SHP77 treated with DMSO at 0.1 percent for 48 hours (cell line): ENCODE data around the gene YTHDF1.
"Not testable (repeated sequence)": the region's sequence is repeated elsewhere in the genome, so short reads cannot be mapped to it uniquely, and the experiment has no call there.

Experiments
- DNase-seq: peaks from one replicate; lab custom pipeline; 2025; lab: John Stamatoyannopoulos, UW

Gene YTHDF1

GRCh38 chr20:63169681-63170080, 46.2 kb downstream of the YTHDF1 start:
- no peak for DNase-seq

DNA sequence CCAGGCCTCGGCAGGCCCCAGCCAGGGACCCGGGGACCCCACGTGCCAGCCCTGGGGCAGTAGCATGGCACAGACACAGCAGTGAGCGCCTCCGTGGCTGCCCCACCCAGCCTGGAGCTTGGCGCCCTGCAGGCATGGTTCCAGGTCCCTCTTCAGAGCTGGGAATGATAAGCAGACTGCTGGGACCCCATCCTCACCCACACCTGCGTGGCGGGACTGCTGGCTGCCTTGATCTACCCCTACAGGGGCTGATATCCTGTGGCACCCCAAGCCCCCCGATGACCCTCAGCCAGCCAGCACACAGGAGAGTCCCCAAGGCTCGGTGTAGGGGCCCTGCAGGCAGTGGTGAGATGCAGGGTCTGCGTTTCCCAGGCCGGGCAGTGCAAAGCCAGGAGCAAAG, 47.1 kb downstream of the YTHDF1 start:
- DNase-seq, result no peak

DNA sequence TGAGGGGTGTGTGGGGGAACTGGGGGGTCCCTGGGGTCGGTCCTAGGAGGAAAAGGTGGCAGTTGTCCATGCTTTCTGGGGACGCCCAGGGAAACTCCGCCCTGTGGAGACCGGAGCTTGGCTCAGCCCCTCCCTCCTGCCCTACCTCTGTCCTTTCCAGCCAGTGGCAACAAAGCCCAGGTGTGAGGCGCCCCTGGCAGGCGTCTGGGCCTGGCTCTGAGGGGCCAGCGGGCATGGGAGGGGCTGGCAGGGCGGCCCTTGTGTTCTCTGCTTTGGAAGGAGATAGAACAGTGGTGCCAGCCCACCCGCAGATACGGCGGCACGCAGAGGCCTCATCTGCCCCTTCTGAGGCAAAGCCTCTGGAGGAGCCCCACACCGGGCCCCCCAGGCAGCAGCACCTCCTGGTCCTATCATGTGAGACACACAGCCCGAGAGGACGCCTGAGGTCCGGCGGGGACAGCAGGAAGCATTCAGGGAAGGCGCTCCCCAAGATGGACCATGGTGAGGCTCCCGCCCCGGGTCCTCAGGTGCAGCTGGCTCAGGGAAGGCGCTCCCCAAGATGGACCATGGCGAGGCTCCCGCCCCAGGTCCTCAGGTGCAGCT, 47.9 kb downstream of the YTHDF1 start:
- no peak for DNase-seq

- DNase-seq, result no peak
These were observed 48.7 kb downstream of the YTHDF1 start for GRCh38 chr20:63167026-63167917.

DNA sequence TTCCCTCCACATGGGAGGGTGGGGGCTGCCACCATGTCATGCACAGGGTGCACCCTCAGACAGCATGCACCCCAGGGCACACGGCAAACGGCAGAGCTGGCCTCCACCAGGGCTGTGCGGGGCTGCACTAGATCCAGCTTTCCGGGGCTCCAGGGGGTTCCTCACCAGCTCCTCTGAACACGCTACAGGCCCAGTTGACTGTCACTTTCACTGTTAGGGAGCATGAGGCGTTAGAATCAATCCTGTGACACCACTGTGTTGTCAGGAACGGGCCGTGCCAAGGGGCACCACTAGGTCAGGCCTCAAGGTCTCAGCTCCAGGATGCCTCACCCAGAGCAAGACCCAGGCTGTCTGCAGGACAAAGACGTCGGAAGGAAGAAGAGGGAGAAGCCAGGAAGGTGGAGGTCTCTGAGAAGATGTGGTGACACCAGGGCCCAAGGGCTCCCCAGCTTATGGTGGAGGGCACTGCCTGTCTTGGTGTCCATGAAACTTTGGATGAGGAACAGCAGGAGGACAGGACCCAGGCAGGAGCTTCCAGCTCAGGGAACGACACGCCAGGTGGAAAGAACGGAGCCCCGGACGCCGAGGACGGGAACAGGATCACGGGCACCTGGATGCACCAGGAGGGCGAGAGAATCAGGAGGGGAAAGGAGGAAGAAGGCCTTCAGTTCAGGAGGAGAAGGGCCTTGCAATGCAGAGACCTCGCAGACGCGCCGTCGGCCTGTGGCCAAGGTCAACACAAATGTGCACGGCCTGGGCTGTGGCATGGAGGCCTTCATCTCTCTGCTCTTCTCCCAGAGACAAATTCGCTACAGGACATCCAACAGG, 49.5 kb downstream of the YTHDF1 start:
- DNase-seq, result no peak

DNA sequence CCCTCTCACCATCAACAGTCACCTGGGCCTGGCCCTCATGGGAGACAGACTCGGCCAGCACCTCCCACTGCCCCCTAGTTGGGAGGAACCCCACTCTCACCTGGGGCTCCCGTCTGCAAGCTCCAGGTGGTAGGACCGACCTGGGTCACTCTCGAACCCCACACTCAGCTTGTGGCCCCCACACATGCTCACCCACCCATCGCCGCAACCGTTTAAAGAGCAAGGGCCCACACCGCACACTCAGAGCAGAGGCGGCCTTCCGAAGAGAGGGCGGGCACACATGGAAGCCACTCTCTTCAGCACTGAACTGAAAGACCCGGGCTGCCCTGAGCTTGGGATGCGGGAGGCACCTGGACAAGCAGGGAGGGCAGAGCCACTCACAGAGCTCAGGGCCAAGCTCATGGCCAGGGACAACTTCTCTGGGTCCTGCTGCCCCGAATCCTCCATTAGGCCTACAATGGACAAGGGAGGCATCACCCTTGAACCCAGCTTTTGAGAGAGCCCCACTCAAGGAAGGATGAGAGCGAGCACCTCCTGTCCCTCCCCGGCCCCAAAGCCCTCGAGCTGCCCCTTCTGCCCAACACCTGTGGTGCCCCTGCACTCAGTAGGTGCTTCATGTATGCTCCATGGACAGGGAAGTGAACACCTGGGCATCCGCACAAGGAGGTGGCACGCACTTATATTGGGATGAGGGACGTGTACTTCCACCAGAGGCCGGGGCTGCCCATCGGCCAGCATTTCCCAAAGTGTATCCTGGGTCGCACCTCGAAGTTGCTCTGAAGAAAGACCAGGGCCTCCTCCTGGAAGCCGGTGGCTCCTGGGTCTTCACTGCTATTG, 50.4 kb downstream of the YTHDF1 start:
- DNase-seq, result no peak

DNA sequence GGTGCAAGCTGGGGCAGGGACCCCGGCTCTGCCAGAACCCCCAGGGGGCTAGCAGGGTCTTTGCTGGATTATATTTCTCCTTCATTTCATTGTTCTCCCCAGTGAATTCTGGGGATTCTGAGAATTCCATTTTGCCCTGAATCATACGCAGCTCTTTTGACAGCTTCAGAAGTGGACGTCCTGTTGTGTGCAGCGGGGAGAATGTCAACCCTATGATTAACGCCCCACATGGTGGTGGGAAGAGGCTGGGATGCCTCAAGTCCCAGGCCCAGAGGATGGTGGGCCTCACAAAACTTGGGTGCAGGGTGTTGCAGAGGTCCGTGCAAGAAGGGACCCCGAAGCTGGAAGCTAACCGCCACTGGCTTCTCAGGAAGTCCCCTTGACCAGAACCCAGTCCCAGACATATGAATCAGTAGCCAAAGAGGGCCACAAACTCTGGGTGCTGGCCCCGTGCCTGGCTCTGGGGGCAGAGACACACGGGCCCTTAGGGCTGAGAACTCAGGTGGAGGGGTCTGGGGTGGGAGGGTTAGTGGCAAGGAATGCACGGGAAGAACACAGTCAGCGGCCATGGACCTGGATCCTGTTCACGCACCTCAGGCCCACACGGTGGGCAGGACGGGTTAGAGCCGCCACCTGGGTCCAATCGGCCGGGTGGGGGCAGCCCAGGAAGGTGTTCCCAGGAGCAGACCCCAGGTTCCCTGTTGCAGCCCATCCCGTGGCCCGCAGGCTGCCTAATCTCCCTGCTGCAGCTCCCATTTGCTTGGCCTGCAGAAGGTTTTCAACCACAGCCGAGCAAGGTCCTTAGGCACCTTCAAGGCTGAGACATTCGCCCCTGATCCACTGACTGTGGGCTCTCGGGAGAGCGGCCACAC, 51.2 kb downstream of the YTHDF1 start:
- no peak for DNase-seq

GRCh38 chr20:63163596-63164483, 52.1 kb downstream of the YTHDF1 start:
- no peak for DNase-seq

GRCh38 chr20:63163171-63163570, 52.8 kb downstream of the YTHDF1 start:
- DNase-seq, result no peak

DNA sequence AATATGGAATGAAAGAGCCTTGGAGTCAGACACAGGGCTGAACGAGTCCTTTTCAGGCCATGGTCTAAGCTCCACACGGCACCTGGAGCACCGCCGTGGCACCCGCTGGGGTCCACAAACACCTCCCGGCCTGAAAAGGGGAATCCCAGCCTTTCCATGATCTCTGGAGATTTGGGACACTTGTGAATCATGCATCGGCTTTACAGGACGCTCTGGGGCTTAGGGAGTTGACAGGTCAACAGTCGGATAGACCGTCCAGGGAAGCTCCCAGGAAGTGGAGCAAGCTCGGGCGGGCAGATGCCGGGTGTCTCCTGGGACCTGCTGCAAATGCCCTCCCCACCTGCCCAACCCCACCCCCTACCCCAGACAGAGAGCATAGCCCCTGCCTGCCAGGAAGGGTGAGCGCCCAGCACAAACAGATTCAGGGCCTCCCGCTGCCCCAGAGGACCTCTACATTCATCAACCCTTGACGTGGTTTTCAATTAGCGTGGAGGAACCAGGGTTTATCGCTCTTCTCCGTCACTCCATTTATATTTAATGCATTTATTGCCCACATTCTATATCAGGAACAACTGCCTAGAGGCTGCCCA, 53.6 kb downstream of the YTHDF1 start:
- DNase-seq, result no peak

GRCh38 chr20:63161176-63161651, 54.7 kb downstream of the YTHDF1 start:
- no peak for DNase-seq

DNA sequence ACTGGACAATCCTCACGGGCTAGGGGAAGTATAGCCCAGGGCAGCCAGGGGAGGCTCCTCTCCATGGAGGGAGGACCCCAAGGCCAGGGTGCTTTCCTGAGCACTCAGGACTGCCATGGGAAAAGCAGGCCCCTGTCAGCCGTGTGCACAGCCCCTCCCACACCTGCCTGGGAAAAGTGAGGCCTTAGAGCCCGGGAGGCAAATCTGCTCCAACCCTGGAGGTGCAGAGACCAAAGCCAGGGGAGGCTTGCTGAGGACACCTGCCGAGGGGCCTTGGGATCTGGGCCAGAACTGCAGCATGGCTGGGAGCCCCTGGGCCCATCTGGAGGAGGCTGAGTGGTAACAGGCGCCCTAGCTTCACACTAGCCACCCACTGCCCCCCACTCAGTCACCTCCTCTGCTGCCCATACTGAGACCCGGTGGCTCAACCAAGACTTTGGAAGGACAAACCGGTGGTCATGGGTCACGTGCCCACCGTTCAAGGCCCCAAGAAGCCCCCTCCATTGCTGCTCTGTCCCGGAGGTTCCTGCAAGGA, 55.2 kb downstream of the YTHDF1 start:
- no peak for DNase-seq

DNA sequence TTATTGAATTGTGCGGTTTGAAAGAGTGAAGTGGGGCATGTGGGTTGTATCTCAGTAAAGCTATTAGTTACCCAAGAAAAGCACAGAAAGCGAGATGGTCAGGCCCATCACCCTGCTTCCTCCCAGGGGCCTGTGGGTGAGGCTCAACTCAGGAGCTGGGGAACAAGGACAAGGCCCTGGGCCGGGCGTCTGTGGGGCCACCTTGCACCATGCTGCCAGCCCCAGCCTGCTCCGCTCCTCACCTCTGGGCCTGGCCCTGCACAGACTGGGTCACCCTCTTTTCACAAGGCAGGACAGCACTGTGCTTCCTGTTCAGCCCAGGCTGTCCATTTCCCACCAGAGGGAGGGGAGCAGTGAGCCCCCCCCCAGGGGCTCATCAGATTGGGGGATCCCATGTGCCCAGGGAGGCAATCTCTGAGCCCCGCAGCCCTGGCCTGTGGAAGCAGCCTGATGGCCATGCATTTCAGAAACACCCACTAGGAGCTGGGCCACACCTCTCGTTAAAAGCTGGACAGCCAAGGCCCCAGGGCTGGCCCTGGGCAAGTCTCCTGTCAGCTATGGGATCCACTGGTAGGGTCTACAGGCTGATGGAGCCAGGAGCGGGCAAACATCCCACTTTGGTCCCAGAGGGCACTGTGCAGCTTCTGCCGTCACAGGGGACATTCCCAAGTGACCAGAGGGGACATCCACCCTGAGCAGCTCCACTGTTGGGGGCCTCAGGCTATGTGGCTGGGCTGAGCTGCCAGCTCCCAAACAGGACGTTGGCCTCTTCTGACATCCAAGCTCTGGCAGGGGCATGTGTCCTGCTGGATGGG, 55.9 kb downstream of the YTHDF1 start:
- DNase-seq, result no peak

- DNase-seq, result not testable (repeated sequence)
These were observed 56.7 kb downstream of the YTHDF1 start for GRCh38 chr20:63159251-63159650.

DNA sequence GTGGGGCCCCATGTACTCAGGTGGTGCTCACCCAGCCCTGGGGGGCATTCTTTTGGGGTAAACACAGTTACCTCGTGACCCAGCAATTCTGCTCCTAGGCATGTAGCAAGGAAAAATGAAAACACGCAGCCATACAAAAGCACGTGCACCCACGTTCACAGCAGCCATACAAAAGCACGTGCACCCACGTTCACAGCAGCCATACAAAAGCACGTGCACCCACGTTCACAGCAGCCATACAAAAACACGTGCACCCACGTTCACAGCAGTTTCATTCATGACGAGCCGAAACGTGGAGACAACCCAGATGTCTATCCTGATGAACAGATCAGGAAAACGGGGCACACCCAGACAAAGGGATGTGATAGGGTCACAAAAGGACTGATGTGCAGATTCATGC, 57.1 kb downstream of the YTHDF1 start:
- DNase-seq, result no peak

DNA sequence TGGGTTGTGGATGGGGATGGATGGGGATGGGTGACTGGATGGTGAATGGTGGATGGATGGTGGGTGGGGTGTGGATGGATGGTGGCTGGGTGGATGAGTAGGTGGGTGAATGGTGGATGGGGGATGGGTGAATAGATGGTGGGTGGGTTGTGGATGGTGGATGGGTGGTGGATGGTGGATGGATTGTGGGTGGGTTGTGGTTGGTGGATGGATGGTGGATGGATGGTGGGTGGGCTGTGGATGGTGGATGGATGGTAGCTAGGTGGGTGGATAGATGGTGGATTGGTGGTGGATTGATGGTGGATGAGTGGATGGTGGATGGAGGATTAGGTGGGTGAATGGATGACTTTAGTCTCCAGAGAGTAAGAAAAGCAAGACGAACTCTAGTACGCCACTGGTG, 57.6 kb downstream of the YTHDF1 start:
- no peak for DNase-seq

DNA sequence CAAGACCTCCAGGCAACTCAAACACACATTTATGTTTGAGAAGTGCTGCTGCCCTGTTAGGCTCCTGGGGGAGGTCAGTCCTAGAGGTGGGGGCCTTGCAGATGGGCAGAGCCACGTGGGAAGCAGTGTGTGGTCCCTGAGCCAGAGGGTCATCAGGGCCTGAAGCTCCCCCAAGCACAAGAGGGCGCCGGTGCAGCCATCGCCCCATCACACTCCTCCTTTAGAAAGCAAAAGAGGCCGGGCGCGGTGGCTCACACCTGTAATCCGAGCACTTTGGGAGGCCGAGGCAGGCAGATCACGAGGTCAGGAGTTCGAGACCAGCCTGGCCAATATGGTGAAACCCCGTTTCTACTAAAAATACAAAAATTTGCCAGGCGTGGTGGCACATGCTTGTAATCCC, 58.5 kb downstream of the YTHDF1 start:
- DNase-seq, result not testable (repeated sequence)

DNA sequence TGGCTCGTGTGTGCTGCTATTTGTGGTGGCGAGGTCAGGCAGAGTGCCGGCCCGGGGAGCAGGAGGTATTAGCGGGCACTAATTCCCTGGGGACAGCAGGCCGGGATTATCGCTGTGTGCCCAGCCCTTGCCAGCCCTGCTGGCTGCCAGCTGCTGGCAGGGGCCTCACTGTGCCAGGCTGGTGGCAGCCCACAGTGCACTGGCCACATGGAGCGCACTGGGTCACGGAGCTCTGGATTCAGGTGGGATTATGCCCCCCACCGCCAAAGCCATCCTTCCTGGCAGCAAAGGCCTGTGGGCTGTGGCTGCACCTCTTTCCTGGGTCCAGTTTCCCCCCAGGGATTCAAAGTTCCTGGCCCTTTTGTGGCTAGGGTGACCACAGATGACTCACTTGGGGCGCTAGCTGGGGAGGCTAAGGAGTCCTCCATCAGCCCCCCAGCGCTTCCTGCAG, 59.7 kb downstream of the YTHDF1 start:
- DNase-seq, result no peak
